GM21723 (cell line): ENCODE measurements around the gene SMPDL3A.
"Not testable (repeated sequence)": the region's sequence is repeated elsewhere in the genome, so short reads cannot be mapped to it uniquely, and the experiment has no call there.

Source experiments
- ATAC-seq: cut with Tn5 transposase; IDR thresholded peaks from one replicate; pipeline ENCODE4 v1.9.1; 2021; ENCODE audit warnings: mild to moderate bottlenecking, moderate library complexity; ENCODE audit not compliant: unreplicated experiment

The SMPDL3A gene, protein sequence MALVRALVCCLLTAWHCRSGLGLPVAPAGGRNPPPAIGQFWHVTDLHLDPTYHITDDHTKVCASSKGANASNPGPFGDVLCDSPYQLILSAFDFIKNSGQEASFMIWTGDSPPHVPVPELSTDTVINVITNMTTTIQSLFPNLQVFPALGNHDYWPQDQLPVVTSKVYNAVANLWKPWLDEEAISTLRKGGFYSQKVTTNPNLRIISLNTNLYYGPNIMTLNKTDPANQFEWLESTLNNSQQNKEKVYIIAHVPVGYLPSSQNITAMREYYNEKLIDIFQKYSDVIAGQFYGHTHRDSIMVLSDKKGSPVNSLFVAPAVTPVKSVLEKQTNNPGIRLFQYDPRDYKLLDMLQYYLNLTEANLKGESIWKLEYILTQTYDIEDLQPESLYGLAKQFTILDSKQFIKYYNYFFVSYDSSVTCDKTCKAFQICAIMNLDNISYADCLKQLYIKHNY

DNA sequence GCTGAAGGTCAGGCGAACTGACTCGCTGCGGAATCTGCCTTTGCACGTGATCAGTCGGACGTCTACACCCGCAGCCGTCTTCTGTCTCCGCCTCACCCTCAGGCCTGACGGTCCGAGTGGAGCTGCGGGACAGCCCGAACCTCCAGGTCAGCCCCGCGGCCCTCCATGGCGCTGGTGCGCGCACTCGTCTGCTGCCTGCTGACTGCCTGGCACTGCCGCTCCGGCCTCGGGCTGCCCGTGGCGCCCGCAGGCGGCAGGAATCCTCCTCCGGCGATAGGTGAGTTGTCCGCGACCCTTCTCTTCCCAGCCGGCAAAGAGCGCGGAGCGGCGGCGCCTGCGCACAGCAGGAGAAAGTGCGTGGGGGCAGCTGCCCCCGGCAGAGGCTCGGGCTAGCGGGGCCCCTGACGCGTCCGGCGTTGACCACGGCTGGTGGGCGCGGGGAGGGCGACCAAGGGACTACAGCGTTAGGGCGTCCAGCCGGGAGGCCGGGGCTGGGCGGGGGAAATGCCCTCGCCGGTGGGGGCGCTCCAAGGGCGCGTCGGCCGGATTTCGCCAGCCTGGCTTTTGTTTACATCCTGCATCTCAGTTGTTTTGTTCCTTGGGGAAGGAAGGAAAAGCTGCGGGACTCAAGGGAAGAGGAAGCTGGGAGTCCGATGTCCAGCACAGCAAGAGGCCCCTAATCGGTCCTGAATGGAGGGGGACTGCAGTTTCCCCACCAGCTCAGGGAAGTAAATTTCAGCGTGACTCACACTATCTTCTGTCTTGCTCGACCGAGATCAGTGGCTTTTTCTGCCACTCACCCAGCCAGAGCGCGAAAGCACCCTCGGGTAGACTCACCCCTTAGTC is at the start of gene SMPDL3A:
SMPDL3A (plus strand) TSS at position 77 of the 846 bp plus-strand sequence; CDS start at position 166, 89 bp downstream.
- ATAC-seq: peak; percentile 66

DNA sequence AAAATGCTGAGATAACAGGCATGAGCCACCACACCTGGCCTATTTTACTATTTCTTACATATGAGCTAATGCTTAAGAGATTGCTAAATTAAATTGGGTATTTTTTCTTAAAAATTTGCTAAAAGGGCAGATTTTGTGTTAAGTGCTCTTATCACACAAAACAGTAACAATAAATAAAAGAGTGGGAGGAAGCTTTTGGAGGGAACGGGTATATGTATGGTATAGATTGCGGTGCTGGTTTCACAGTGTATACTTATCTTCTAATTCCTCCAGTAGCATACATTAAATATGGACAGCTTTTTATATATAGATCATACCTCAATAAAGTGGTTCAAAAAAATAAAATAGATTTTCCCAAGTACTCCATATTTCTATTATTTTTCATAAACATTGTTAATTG is 49.0 kb upstream of the SMPDL3A start:
- no peak for ATAC-seq

DNA sequence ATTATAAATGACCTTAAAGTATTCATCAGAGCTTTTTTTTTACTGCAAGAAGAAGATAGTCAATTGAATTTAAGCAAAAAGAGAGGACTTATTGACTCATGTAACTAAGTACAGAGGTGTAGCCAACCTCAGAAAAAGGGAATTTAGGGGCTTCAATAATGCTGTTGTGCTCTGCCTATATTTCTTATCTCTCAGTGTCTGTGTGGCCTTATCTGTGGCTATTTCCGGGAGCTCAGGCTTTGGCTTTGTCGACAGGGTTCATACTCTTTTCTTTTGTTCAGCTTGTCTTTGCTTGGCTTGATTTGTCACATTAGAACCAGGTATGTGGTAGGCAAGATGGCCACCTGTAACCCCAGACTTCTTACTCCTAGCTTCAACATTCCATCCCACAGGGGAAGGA is 48.1 kb upstream of the SMPDL3A start:
- ATAC-seq: no peak

DNA sequence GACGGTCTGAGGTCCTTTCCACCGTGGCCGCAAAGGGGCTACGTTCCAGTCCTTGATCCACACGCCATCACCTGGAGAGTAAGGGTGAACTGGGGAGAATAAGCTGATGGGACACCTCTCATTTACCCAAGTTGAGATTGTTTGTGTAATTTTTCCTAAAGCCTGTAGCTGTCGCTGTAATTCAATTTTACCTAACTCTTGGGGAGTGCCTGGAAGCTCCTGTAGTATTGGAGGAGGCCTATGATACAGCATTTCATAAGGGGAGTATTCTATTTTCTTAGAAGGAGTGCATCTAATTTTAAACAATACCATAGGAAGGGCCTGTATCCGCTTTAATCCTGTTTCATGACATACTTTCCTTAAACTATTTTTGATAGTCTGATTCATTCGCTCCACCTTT is 44.8 kb upstream of the SMPDL3A start:
- not testable (repeated sequence) for ATAC-seq

DNA sequence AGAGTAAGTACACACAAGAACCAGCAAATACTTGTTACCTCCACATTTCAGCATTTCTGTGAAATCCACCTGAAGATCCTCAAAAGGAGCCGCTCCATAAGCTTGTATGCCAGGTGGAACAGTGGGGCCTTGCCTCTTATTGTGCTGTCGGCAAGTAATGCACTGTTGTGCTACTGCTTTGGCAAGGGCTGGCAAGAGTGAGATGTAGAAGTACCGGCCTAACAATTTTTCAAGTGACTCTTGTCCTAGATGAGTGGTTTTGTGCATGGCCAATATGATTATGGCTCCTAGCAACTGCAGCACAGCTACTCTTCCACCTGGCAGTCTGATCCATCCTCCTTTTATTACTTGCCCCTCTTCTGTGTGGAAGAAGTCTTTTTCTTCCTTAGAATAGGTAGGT is 44.2 kb upstream of the SMPDL3A start:
- ATAC-seq: not testable (repeated sequence)

DNA sequence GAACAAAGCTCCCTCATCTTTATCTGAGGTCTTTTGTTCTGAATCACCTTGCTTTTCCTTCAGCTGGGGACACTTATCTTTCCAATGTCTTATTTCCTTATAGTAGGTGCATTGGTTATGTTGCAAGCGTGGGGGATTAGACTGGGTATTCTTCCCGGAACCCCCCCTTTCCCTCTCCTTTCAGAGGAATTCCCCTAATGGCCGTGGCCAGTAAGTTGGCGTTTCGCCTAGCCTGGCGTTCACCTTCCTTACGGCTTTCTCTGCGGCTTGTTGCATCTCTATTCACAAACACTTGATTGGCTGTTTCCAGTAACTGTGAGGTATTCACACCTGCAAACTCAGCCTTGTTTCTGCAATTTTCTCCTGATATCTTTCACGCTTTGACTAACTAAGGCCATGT is 42.4 kb upstream of the SMPDL3A start:
- ATAC-seq: no peak

DNA sequence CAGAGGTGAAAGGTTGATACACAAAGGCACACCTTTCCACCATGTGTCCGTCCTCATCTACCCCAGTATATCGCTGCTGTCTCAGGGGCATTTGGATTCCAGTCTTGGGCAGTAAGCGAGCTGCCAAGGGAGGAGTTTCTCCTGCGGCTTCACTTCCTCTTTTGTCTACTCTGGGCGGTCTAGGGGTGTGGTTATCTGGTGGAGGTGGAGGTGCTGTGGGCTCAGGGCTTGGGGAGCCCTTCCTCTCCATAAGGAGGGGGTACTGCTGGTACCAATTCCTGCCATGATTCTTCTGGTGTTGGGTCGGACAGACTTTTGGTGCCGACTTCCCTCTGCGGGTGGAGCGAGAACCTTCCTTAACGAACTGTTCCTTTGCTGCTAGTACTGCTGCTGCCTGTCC is 41.5 kb upstream of the SMPDL3A start:
- ATAC-seq: no peak

DNA sequence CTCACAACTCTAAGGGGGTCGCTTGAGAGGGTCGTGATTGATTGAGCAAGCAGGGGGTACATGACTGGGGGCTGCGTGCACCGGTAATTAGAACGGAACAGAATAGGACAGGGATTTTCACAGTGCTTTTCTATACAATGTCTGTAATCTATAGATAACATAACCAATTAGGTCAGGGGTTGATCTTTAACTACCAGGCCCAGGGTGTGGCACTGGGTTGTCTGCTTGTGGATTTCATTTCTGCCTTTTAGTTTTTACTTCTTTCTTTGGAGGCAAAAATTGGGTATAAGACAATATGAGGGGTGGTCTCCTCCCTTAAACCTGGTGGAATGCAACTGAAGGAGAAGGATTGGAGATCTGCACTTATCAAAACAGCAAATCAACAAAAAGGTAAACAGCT is 40.1 kb upstream of the SMPDL3A start:
- ATAC-seq: not testable (repeated sequence)

DNA sequence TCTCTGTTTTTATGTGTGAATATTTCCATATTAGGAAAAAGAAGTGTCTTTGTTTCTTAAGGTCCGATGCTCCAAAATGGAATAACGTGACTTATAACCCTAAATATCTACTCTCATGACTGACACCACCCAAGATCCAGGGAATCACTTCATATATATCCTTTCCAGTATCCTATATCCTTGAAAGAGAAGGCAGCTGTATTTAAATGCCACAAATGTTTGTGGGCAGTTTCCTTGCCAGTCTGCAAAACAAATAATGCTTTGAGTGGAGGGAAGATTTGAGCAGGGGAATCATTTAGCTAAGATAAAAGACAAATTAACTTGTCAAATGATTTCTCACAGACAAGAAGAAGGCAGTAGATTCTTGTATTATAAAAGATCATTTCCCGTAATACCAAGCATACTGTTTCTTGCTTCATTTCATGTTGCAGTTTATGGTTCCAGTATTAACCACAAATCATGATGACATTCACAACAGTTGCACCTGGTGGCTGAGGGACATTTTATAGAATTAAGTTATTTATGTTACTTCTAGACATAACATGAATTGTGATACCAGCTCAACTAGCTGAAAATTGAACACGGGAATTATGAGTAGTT is 39.5 kb upstream of the SMPDL3A start:
- ATAC-seq: no peak

DNA sequence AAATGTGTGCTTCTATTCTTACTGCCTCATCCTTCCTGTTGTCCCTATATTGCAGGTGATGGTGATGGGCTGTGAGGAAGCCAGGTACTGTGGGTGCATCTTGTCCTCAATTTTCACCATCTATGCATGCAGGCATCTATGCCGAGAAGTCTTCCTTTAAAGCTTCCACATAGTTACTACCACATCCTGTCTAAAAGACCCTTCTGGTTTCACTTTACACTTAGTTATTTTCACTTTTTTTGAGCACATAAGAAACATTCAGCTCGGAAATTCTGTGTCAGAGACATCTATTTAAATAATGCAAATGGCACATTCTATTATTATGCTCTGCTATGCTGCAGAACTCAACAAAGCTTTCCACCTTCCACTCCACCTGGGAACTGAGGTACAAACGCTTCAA is 37.7 kb upstream of the SMPDL3A start:
- ATAC-seq: peak; percentile 80

DNA sequence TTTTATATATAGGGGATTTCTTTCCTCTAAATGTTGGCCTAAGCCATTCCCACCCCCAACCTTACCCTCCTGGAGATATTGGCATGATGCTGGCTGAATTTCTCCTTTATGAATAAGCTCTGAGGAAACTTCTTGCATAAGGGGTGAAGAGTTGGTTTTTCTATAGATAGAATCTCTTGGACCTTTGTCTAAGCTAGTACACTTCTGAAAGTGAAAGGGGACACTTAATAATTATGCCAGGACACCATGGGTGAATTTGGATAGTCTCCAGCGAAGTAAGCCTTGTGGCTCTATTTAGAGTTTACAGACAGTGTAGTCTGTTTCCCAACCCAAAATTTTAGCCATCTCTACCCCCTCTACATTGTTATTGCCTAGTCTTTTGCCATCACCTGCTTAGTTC is 36.6 kb upstream of the SMPDL3A start:
- no peak for ATAC-seq

DNA sequence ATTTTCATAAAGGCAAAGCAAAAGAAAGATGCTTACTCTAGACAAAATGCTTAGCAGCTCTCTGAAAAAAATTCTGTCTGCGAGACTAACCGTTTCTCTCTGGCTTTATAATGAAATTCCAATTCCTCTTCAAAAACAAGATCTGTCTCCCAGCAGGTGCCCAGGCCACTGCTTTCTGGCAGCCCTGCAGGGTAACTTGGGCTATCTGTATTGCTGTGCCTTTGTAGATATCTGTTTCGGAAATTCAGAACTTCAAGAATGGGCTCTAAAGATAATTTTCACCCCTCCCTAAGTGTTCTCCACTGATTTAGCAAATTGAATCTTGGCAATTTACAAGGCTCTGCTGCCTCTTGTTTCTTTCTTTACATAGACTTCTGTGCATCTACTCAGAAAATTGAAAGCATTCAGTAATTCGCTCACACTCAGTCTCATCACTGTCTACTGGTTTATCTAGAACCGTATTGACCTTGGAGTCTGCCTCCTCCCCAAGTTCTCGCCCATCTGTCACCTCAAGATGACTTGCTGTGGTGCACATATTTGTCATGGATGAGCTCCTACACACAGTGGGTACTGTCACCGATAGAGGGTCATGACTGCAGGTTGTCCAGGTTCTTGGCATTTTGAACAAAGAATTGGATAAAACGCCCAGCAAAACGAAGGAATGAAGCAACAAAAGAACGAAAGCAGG is 35.9 kb upstream of the SMPDL3A start:
- ATAC-seq: no peak

DNA sequence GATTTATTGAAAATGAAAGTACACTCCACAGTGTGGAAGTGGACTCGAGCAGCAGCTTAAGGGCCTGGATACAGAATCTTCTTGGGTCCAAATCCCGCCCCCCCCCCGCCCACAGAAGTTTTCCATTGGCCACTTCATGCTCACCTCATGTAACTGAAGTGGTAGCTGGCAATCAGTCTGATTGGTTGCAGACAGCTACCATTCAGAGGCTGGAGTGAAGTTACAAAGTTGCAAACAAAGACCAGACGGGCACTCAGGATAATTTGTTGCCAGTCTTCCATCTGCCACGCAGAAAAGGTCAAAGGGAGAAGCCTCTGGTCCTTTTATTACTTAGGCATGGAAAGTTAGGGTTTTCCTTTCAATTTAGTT is 35.4 kb upstream of the SMPDL3A start:
- ATAC-seq: no peak

DNA sequence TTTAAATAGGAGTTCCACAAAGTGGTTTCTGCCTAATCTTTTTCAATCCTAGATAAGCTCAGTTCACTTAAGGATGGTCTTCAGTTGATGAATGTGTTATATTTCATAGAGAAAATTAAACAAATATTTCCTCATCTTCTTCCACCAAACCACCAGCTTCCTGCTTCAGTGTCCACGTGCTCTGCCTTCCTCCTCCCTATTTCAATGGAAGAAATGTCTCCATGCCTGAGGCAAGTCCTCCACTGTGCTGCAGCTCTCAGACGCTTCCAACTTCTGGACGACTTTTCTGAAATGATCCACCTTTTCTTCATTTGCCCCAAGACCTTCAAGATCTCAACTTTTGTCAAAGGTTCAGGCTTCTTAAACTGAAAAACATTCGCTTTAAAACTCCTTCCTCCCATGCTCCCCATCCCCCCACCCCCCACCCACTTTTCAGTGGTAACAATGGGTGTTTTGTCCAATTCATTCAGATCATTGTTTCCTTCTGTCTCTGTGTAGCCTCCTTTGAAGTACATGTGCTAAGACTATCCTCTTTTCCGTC is 34.8 kb upstream of the SMPDL3A start:
- no peak for ATAC-seq

DNA sequence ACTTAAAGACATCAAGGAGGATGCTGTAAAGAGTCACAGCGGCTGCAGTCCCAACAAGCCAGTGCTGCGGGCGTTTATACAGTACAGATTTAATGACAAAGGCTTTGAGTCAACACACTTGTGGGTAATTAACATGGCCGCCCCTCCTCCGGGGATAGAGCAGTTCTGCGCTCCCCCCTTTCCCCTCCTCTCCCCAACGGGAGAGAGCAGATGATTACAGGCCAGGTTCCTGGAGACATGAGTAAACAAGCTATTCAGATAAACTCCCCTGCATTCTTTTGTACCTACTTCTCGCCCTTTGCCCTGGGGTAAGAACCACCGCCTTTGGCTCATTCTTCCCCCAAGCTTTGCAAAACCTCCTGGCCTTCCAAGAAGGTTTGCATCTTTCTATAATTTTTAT is 33.2 kb upstream of the SMPDL3A start:
- no peak for ATAC-seq

DNA sequence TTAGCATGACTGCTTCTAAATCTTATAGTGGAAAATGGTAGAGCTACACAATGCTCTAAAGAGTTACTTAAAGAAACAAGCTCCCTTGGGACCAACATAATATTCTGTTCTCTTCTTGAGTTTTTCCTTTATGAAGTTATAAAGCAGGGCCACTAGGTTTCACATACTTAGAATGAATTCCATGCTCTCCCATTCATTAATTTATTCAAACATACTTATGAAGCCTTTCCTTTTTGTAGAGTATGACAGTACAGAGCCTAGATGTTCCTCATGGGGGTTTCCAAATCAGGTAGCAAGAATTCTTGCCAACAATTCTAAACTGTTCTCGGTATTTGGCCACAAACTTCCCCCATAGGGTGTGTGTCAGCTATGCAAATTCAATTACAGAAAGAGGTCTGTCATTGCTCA is 30.1 kb upstream of the SMPDL3A start:
- ATAC-seq: peak; percentile 99

DNA sequence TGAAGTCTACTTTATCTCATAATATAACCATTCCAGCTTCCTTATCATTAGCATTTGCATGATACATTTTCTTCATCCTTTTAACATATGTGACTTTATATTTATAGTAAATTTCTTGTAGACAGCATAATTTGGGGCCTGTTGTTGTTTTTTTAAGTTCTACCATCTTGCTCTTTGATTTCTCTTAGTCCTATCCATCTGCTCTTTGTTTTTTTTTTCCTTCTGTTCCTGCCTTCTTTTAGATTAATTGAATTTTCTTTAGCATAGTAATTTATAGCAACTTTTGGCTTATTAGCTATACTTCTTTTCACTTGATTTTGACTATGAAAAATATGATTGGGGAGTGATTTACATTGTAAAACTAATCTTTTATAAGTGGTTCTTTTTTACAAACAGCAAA is 28.7 kb upstream of the SMPDL3A start:
- ATAC-seq: no peak

DNA sequence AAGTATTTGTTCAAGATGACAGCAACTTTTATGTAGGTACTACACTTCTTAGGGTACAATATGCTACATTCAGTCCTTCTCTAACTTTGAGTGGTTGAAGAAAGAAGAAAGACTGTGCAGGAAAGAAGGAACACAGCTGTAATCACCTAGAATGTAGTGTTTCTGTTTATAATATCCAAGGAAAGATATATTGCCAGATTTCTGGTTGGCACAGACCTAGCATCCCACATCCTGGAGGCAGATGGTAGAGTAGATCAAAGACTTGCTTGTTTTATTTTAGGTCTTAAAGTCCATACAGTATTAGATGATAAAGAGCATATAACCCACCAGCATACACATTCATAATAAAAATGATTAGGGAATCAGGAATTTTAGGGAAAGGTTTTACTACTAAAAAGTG is 22.8 kb upstream of the SMPDL3A start:
- no peak for ATAC-seq

DNA sequence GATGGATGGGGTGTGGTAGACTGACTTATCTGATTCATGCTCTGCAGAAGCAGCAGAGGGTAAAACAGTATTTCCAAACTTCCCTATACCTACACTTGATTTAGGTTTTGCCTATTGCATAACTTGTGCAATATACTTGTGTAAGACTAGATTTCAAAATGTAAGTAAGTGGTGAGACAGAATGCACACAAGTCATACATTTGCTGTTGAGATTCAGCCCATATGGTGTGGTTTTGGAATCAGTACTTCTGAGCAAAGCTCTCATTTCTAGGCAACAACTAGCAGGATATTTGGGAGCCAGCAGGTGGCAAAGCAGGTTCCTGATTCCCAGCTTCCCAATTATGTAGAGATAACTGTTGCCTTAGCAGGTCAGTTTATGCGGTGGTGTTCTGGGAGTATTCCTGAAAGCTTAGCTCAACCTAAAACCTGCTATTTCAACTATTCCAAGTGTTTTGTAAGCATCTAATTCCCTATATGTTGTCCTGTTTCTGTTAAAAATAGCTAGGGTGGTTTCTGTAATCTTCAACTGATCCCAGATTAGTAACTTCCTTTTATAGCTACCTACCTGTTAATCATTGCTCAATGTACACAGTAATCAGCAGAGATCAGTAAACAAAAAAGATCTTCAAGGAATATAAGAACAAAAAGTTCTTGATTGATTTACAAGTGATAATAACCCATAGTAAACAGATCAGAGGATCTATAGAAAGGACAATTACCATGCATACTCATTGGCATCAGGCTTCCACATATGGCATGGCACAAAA is 18.0 kb upstream of the SMPDL3A start:
- ATAC-seq: no peak
